CD4-positive, alpha-beta T cell (primary cell): ENCODE data around the gene GRM5. TPM values are rescaled to one million over a fixed set of nuclear protein-coding genes. Genes with fewer than 3 reads are reported as not detected.

Experiments used
- ATAC-seq: fragments of 200-7000 bp; cut with Tn5 transposase; one replicate; pipeline ENCODE4 v1.10.0; 2022; ENCODE audit warnings: mild to moderate bottlenecking; ENCODE audit not compliant: poor library complexity
- CTCF ChIA-PET: fragments of 350-600 bp; sonication (Branson Sonifier 250); formaldehyde crosslinking; loops from one replicate; lab custom pipeline; 2021; ENCODE audit warnings: antibody characterized with exemption, inconsistent platforms; lab: Charles Lee
- POLR2A ChIA-PET: fragments of 350-600 bp; sonication (Branson Sonifier 250); formaldehyde crosslinking; loops from one replicate; lab custom pipeline; 2021; ENCODE audit warnings: antibody characterized with exemption, inconsistent platforms; lab: Charles Lee
- DNase-seq, 14 experiments: peaks; one replicate each; pipeline ENCODE4 v3.0.0-alpha.2; 2013 to 2020; ENCODE audit warnings: mixed read lengths in 2 of 14
- H3K27ac ChIP-seq, 2 donors: one replicate each; pipeline versions ENCODE4 v1.5.1 to v1.7.0; 2013; ENCODE audit warnings: low read length in 2 of 2, low read depth in 1 of 2, mild to moderate bottlenecking in 1 of 2
- H3K27me3 ChIP-seq, 2 experiments: 1 replicate in 1 of 2; 2 replicates in 1 of 2; pipeline versions ENCODE4 v1.6.1 to v1.7.0; 2013; ENCODE audit warnings: low read length in 2 of 2, control low read depth in 1 of 2, mild to moderate bottlenecking in 1 of 2, moderate library complexity in 1 of 2; ENCODE audit not compliant: insufficient read depth in 2 of 2, control insufficient read depth in 1 of 2
- H3K36me3 ChIP-seq: one replicate; pipeline ENCODE4 v1.6.1; 2013; ENCODE audit warnings: low read length, control low read depth; ENCODE audit not compliant: insufficient read depth
- H3K4me1 ChIP-seq: one replicate; pipeline ENCODE4 v1.6.1; 2013; ENCODE audit warnings: low read length, control low read depth; ENCODE audit not compliant: insufficient read depth
- H3K4me3 ChIP-seq: one replicate; pipeline ENCODE4 v1.5.1; 2013; ENCODE audit warnings: mild to moderate bottlenecking, low read length, moderate library complexity
- H3K9me3 ChIP-seq, 2 experiments: 1 replicate in 1 of 2; 2 replicates in 1 of 2; pipeline versions ENCODE4 v1.6.1 to v1.7.0; 2013; ENCODE audit warnings: low read length in 2 of 2, mild to moderate bottlenecking in 2 of 2, control low read depth in 1 of 2, moderate library complexity in 1 of 2; ENCODE audit not compliant: control insufficient read depth in 1 of 2, insufficient read depth in 1 of 2
- H3K27ac Mint-ChIP-seq: one replicate; pipeline ENCODE4 v1.8.0; 2020; ENCODE audit warnings: mixed read lengths
- H3K27me3 Mint-ChIP-seq: one replicate; pipeline ENCODE4 v1.8.0; 2021; ENCODE audit warnings: mixed read lengths
- H3K36me3 Mint-ChIP-seq: one replicate; pipeline ENCODE4 v1.8.0; 2021; ENCODE audit warnings: low read depth, mixed read lengths
- H3K4me1 Mint-ChIP-seq: one replicate; pipeline ENCODE4 v1.8.0; 2021; ENCODE audit warnings: low read depth, mixed read lengths
- H3K4me3 Mint-ChIP-seq: one replicate; pipeline ENCODE4 v1.8.0; 2020; ENCODE audit warnings: mild to moderate bottlenecking, mixed read lengths
- H3K9me3 Mint-ChIP-seq: one replicate; pipeline ENCODE4 v1.8.0; 2020; ENCODE audit warnings: mixed read lengths
- CTCF ChIP-seq: fragments of 200-600 bp; IDR thresholded peaks from one replicate; pipeline ENCODE4 v1.8.0; 2022; ENCODE audit warnings: antibody characterized with exemption, mild to moderate bottlenecking
- intact Hi-C, 2 experiments: fragments of 100-400 bp; cut with DNase I in 1 of 2; cut with micrococcal nuclease in 1 of 2; formaldehyde crosslinking; loops; one replicate each; pipeline versions ENCODE4 v1.15.1 to v1.9.0; 2023 to 2025; cut with DNase I, micrococcal nuclease
- total RNA-seq, 174 experiments: library from RNA in 2 of 174; stranded (reverse) in 2 of 174; gene quantifications; one replicate each; pipeline ENCODE4 v1.2.3 and lab custom pipeline; 2021 to 2026

GRM5 gene
- total RNA-seq, 2 experiments from 2014 or later, result not detected

GRCh38 chr11:88522624-88523385, 543.0 kb downstream of the GRM5 start:
- CTCF ChIA-PET, result no interaction called here
- H3K36me3 Mint-ChIP-seq, result no peaks in the 10 kb centered on the region

GRCh38 chr11:88521799-88522201, 544.0 kb downstream of the GRM5 start:
- ATAC-seq (no peak), DNase-seq (no peak)
- H3K4me3 ChIP-seq, result no peak overlapping the region
- H3K36me3 Mint-ChIP-seq, result no peaks in the 10 kb centered on the region
- H3K4me3 Mint-ChIP-seq, result no peak overlapping the region
- no peak overlapping the region for H3K27ac ChIP-seq
- no peaks in the 10 kb centered on the region for H3K36me3 ChIP-seq
- CTCF ChIA-PET, result no interaction called here
- POLR2A ChIA-PET, result no interaction called here
- no peak for TF ChIP-seq CTCF
- no peak overlapping the region for H3K27ac Mint-ChIP-seq
- no peaks in the 10 kb centered on the region for H3K9me3 ChIP-seq
- H3K27me3 ChIP-seq, result no peaks in the 10 kb centered on the region
- H3K4me1 ChIP-seq, result no peaks in the 10 kb centered on the region
- H3K4me1 Mint-ChIP-seq, result no peaks in the 10 kb centered on the region
- H3K27me3 Mint-ChIP-seq, result no peaks in the 10 kb centered on the region
- intact Hi-C loops, result no loop called here
- H3K9me3 Mint-ChIP-seq, result no peaks in the 10 kb centered on the region

More at GRCh38 chr11:88522624-88523385, 543.0 kb downstream of the GRM5 start:
- Mint-ChIP-seq H3K9me3 (no peaks in the 10 kb centered on the region), H3K27ac (no peak overlapping the region), H3K4me3 (no peak overlapping the region), H3K27me3 (no peaks in the 10 kb centered on the region), H3K4me1 (no peaks in the 10 kb centered on the region)
- H3K4me3 ChIP-seq, result no peak overlapping the region
- H3K4me1 ChIP-seq, result no peaks in the 10 kb centered on the region
- no peaks in the 10 kb centered on the region for H3K36me3 ChIP-seq
- ATAC-seq, result no peak
- DNase-seq, result no peak
- no peak for TF ChIP-seq CTCF
- no peaks in the 10 kb centered on the region for H3K27me3 ChIP-seq
- no peaks in the 10 kb centered on the region for H3K9me3 ChIP-seq
- intact Hi-C loops, result no loop called here
- POLR2A ChIA-PET, result no interaction called here
- H3K27ac ChIP-seq, result no peak overlapping the region

GRCh38 chr11:88521399-88521798, 544.4 kb downstream of the GRM5 start:
- Mint-ChIP-seq H3K4me3 (no peak overlapping the region), H3K9me3 (no peaks in the 10 kb centered on the region), H3K4me1 (no peaks in the 10 kb centered on the region), H3K27me3 (no peaks in the 10 kb centered on the region), H3K27ac (no peak overlapping the region), H3K36me3 (no peaks in the 10 kb centered on the region)
- TF ChIP-seq CTCF, result no peak
- intact Hi-C loops, result no loop called here
- Histone ChIP-seq H3K27me3 (no peaks in the 10 kb centered on the region), H3K9me3 (no peaks in the 10 kb centered on the region), H3K4me3 (no peak overlapping the region), H3K4me1 (no peaks in the 10 kb centered on the region), H3K27ac (no peak overlapping the region), H3K36me3 (no peaks in the 10 kb centered on the region)
- ChIA-PET CTCF (no interaction called here), POLR2A (no interaction called here)
- ATAC-seq (no peak), DNase-seq (no peak)
